Kidney (tissue), 14 donors: ENCODE data around the gene LIPH. TPM values are rescaled to one million over a fixed set of nuclear protein-coding genes. Genes with fewer than 3 reads are reported as not detected.

Source experiments
- DNase-seq, 5 donors: peaks; one replicate each; pipeline ENCODE4 v3.0.0-alpha.2; 2013 to 2020
- FAIRE-seq: peaks from 2 replicates; lab custom pipeline; 2012; peaks lifted over from hg19 to GRCh38; lab: Jason Lieb, UNC
- H3K27ac ChIP-seq, 2 donors: one replicate each; pipeline ENCODE4 v1.7.0; 2013; ENCODE audit warnings: low read depth in 2 of 2, low read length in 2 of 2, inconsistent platforms in 1 of 2
- H3K27me3 ChIP-seq: one replicate; pipeline ENCODE4 v1.7.1; 2013; ENCODE audit warnings: low read length, inconsistent platforms; ENCODE audit not compliant: control insufficient read depth, insufficient read depth
- H3K36me3 ChIP-seq, 3 donors: one replicate each; pipeline versions ENCODE4 v1.7.0 to v1.7.1; 2013; ENCODE audit warnings: low read length in 3 of 3, control low read depth in 1 of 3, inconsistent platforms in 1 of 3; ENCODE audit not compliant: insufficient read depth in 3 of 3, control insufficient read depth in 2 of 3
- H3K4me1 ChIP-seq, 3 donors: one replicate each; pipeline versions ENCODE4 v1.7.0 to v1.7.1; 2013; ENCODE audit warnings: low read length in 3 of 3, inconsistent platforms in 1 of 3, low read depth in 1 of 3; ENCODE audit not compliant: control insufficient read depth in 2 of 3, insufficient read depth in 2 of 3
- H3K4me3 ChIP-seq, 3 donors: one replicate each; pipeline versions ENCODE4 v1.7.0 to v1.8.1; 2013; ENCODE audit warnings: low read length in 3 of 3, control low read depth in 1 of 3, inconsistent platforms in 1 of 3
- H3K9ac ChIP-seq, 3 donors: one replicate each; pipeline versions ENCODE4 v1.7.0 to v1.7.1; 2013; ENCODE audit warnings: low read length in 3 of 3, control low read depth in 1 of 3, inconsistent platforms in 1 of 3
- H3K9me3 ChIP-seq, 3 donors: one replicate each; pipeline versions ENCODE4 v1.7.0 to v1.7.1; 2013; ENCODE audit warnings: low read length in 3 of 3, control low read depth in 1 of 3, inconsistent platforms in 1 of 3; ENCODE audit not compliant: control insufficient read depth in 2 of 3, insufficient read depth in 1 of 3
- intact Hi-C: fragments of 100-400 bp; cut with DNase I; formaldehyde crosslinking; loops from one replicate; pipeline ENCODE4 v1.11.1; 2022
- polyA plus RNA-seq: library from polyadenylated mRNA; stranded (reverse); fragments of 350-450 nt; fragmentation: Illumina TruSeq; extraction: RNeasy Lipid Tissue Mini Kit (QIAGEN cat#74804); gene quantifications from one replicate; pipeline ENCODE4 v1.2.3, GENCODE V29; 2014; ENCODE audit warnings: low read depth, low replicate concordance; ENCODE audit not compliant: insufficient read depth
- total RNA-seq: library from RNA; stranded (reverse); fragmentation: NEBNext Ultra II Directional; extraction: Animal tissue kit (Norgen Biotek cat#: 25700); gene quantifications from one replicate; pipeline ENCODE4 v1.2.1, GENCODE V29; 2021
- TF ChIP-seq, protein P1 (sequence below): IDR thresholded peaks from 3 replicates; pipeline ENCODE4 v1.5.1; 2012; ENCODE audit warnings: mild to moderate bottlenecking, moderate library complexity, borderline replicate concordance; ENCODE audit not compliant: insufficient read depth; ENCODE audit errors: extremely low read depth
- donor health status: control.
- donor health status: control.
- donor health status: control.
- donor health status: control.
- donor health status: control.
- donor health status: DM: yes; HTN: yes; CAD: no.
- donor health status: Normal renal cell carcinoma (clear cell type).

Gene LIPH
- total and polyA plus RNA-seq, 2 donors from 2014 or later: 3.2 to 14.7 TPM

DNA sequence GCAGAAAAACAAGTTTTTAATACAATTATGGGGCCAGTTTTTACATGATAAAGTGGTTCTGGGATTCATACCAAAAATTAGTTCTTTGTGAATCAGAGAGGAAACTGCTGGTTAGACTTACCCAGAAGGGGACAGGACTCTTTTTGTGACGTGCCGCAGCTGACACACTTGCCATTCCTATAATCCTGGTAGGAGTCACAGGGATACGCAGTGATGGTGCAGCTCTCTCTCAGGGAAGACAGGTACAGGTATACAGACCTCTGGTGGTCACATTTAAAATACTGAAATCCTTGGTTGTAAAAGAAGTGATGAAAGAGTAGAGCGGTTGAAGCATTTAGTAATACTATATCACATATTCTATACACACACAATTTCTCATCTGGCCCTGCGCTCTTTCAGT is 33.4 kb downstream of the LIPH start:
- intact Hi-C loops: no loop called here
- DNase-seq: no peak
- H3K27ac ChIP-seq: no peak overlapping the region
- no peaks in the 10 kb centered on the region for H3K27me3 ChIP-seq
- H3K9me3 ChIP-seq: no peaks in the 10 kb centered on the region
- H3K36me3 ChIP-seq: peaks cover 0 to 3% (median 0%) of the 10 kb centered on the region in 3 donors
- FAIRE-seq: no peak
- H3K4me1 ChIP-seq: no peaks in the 10 kb centered on the region
- no peak overlapping the region for H3K4me3 ChIP-seq
- no peak overlapping the region for H3K9ac ChIP-seq
- TF ChIP-seq, protein P1, sequence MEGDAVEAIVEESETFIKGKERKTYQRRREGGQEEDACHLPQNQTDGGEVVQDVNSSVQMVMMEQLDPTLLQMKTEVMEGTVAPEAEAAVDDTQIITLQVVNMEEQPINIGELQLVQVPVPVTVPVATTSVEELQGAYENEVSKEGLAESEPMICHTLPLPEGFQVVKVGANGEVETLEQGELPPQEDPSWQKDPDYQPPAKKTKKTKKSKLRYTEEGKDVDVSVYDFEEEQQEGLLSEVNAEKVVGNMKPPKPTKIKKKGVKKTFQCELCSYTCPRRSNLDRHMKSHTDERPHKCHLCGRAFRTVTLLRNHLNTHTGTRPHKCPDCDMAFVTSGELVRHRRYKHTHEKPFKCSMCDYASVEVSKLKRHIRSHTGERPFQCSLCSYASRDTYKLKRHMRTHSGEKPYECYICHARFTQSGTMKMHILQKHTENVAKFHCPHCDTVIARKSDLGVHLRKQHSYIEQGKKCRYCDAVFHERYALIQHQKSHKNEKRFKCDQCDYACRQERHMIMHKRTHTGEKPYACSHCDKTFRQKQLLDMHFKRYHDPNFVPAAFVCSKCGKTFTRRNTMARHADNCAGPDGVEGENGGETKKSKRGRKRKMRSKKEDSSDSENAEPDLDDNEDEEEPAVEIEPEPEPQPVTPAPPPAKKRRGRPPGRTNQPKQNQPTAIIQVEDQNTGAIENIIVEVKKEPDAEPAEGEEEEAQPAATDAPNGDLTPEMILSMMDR: no peak

- TF ChIP-seq, protein P1: no peak
- Histone ChIP-seq H3K27me3 (no peaks in the 10 kb centered on the region), H3K27ac (no peak overlapping the region), H3K4me3 (no peak overlapping the region), H3K9me3 (no peaks in the 10 kb centered on the region), H3K9ac (no peak overlapping the region), H3K4me1 (no peaks in the 10 kb centered on the region), H3K36me3 (peaks cover 0 to 3% (median 0%) of the 10 kb centered on the region in 3 donors)
- intact Hi-C loops: no loop called here
- DNase-seq (no peak), FAIRE-seq (no peak)
Measured at GRCh38 chr3:185517387-185518130, 34.8 kb downstream of the LIPH start.

DNA sequence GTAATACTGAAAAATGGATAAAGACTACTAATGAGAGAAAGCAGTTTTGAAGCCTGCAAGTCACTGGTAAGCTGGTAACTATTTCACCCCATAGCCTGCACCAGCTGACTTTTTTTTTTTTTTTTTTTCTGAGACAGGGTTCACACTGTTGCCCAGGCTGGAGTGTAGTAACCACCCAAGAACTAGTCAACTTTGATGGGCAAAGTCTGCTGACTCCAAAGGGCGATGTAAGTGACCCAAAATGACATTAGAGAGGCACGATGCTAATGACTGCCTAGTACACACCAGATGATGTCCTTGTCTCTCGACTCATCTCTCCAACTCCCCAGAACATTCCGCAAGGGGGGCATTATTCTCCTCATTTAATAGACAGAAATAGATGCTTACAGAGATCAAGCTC is 40.7 kb downstream of the LIPH start:
- FAIRE-seq (no peak), DNase-seq (peak in 2 of 5 donors; percentile 3 to 18)
- H3K4me1 ChIP-seq: no peaks in the 10 kb centered on the region
- no peak overlapping the region for H3K4me3 ChIP-seq
- TF ChIP-seq, protein P1: no peak
- H3K27me3 ChIP-seq: no peaks in the 10 kb centered on the region
- H3K27ac ChIP-seq: no peak overlapping the region
- intact Hi-C loops: no loop called here
- peaks cover 0 to 3% (median 0%) of the 10 kb centered on the region in 3 donors for H3K36me3 ChIP-seq
- H3K9ac ChIP-seq: no peak overlapping the region
- H3K9me3 ChIP-seq: no peaks in the 10 kb centered on the region
